PFSK-1 (cell line): ENCODE data around the gene SIPA1L3.

ENCODE experiments used
- POLR2AphosphoS5 ChIP-seq: IDR thresholded peaks from 2 replicates; pipeline ENCODE4 v1.6.1; 2012; ENCODE audit warnings: low read depth, mild to moderate bottlenecking, control low read depth, low read length, moderate library complexity
- REST ChIP-seq, 2 experiments: IDR thresholded peaks; 2 replicates each; pipeline versions ENCODE4 v1.6.1 to v1.8.0; 2011 to 2012; ENCODE audit warnings: low read depth in 2 of 2, low read length in 2 of 2, control low read depth in 1 of 2, inconsistent platforms in 1 of 2, mild to moderate bottlenecking in 1 of 2, moderate library complexity in 1 of 2; ENCODE audit not compliant: insufficient read depth in 1 of 2
- SIN3A ChIP-seq: IDR thresholded peaks from 2 replicates; pipeline ENCODE4 v1.6.1; 2012; ENCODE audit warnings: mild to moderate bottlenecking, low read length, moderate library complexity, borderline replicate concordance; ENCODE audit not compliant: insufficient read depth

DNA sequence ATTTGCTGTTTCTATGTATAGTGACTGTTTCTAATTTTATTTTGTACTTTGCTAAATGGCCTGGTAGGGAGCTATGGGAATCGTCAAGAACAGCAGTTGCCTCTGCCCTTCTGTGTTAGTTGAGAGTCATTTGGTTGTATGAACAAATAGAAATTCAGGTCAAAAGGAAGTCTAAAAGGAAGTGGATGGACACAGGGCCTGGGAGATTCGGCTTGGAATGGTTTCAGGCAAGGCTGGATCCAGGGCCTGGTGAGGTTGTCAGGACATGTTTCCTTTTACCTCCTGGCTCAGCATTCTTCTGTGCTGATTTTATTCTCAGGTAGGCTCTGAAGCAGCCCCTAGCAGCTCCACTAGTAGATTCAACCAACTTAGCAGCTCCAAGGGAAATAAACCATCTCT is 118.9 kb downstream of the SIPA1L3 start:
- no peak for TF ChIP-seq REST (IDR thresholded peaks at IDR 0.05; ENCODE audit: insufficient read depth in 1 of 2, low read depth in 2 of 2, low read length in 2 of 2)
- no peak for TF ChIP-seq POLR2AphosphoS5
- no peak for TF ChIP-seq SIN3A
